ENCODE results near the gene EIPR1. TPM values are rescaled to one million over a fixed set of nuclear protein-coding genes. Genes with fewer than 3 reads are reported as not detected.

EIPR1 gene
- total and polyA plus RNA-seq, 4 donors, result 12.0 to 26.8 (median 23.4) TPM

DNA sequence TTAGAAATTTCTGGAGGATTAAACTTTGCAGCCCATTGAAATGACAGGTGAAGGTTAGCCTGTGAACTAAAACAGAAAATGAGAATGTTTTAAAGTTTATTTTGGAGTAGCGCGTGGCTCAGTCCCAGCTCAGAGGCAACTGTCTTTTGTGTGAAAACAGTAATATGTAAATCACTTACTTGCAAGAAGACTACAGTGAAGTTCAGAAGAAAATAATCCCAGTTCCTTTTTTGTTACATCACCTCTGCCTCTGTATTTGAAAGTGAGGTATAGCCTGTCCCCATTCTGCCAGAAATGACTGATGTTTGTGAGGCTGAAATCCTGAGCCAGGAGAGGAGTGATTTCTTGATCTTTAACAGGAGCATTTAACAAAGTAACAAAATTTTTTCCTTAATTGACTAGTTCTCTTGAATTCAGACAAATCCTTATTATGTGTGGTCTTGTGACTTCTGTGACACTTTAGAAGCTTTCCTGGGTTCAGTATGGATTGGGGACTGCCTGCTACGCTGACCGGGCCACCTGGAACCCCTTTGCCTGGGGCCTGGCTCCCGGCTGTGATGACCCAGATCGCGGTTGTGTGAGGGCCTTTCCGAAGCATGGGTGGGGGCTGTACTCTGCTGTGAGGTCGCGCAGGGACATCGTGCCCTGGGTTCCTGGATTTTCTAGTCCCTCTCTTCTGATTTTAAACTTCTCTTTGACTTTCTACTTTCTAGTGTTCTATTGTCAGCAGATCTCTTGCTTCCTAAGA is 26.1 kb upstream of the EIPR1 start:
- Histone ChIP-seq H3K9ac (ENCODE audit: insufficient read depth in 1 of 2, low read length in 2 of 2) (no peak overlapping the region), H3K4me3 (no peak overlapping the region), H3K36me3 (ENCODE audit: control insufficient read depth in 4 of 4, insufficient read depth in 4 of 4, low read length in 4 of 4) (peaks cover 0 to 19% (median 6%) of the 10 kb centered on the region in 4 donors), H3K27ac (ENCODE audit: low read depth in 1 of 2, low read length in 1 of 2) (no peak overlapping the region), H3K4me1 (ENCODE audit: control insufficient read depth in 5 of 5, insufficient read depth in 5 of 5, low read length in 5 of 5) (peaks cover 0 to 18% (median 5%) of the 10 kb centered on the region in 5 donors), H3K27me3 (ENCODE audit: control insufficient read depth in 3 of 3, insufficient read depth in 3 of 3, low read length in 2 of 3) (no peaks in the 10 kb centered on the region), H3K9me3 (ENCODE audit: control insufficient read depth in 4 of 4, insufficient read depth in 3 of 4, low read length in 3 of 4) (no peaks in the 10 kb centered on the region)
- no peak for ATAC-seq (ENCODE audit: insufficient read depth, low FRiP score)
- TF ChIP-seq, protein P1, sequence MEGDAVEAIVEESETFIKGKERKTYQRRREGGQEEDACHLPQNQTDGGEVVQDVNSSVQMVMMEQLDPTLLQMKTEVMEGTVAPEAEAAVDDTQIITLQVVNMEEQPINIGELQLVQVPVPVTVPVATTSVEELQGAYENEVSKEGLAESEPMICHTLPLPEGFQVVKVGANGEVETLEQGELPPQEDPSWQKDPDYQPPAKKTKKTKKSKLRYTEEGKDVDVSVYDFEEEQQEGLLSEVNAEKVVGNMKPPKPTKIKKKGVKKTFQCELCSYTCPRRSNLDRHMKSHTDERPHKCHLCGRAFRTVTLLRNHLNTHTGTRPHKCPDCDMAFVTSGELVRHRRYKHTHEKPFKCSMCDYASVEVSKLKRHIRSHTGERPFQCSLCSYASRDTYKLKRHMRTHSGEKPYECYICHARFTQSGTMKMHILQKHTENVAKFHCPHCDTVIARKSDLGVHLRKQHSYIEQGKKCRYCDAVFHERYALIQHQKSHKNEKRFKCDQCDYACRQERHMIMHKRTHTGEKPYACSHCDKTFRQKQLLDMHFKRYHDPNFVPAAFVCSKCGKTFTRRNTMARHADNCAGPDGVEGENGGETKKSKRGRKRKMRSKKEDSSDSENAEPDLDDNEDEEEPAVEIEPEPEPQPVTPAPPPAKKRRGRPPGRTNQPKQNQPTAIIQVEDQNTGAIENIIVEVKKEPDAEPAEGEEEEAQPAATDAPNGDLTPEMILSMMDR (IDR thresholded peaks at IDR 0.05; ENCODE audit: control extremely low read depth, extremely low read depth), result no peak
- DNase-seq, result no peak
- 88 to 94% methylated on average over 11 of the region's 11 CpGs for WGBS, 2 donors

DNA sequence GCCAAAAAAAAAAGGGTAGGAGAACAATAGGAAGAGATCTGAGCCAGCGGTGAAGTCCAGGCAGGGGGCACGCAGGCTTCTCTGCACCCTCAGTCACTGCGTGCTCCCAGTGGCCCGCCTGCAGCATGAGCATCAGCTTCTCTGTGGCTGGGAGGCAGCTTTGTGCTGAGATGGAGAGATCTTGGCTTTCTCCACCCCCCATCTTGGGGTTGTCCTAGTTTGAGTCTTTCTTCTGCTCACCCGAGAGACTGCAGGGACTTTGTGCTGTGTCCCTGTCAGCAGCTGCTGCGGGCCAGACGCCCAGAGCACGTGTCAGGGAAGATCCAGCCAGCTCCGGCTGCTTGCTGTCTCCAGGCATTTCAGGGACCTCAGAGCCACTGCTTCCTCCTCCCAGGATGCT is 22.2 kb upstream of the EIPR1 start:
- Histone ChIP-seq H3K9ac (ENCODE audit: insufficient read depth in 1 of 2, low read length in 2 of 2) (no peak overlapping the region), H3K27me3 (ENCODE audit: control insufficient read depth in 3 of 3, insufficient read depth in 3 of 3, low read length in 2 of 3) (no peaks in the 10 kb centered on the region), H3K4me1 (ENCODE audit: control insufficient read depth in 5 of 5, insufficient read depth in 5 of 5, low read length in 5 of 5) (peaks cover 0 to 18% (median 4%) of the 10 kb centered on the region in 5 donors), H3K9me3 (ENCODE audit: control insufficient read depth in 4 of 4, insufficient read depth in 3 of 4, low read length in 3 of 4) (peaks cover 0 to 14% (median 7%) of the 10 kb centered on the region in 4 donors), H3K36me3 (ENCODE audit: control insufficient read depth in 4 of 4, insufficient read depth in 4 of 4, low read length in 4 of 4) (peaks cover 0 to 21% (median 17%) of the 10 kb centered on the region in 4 donors), H3K4me3 (no peak overlapping the region), H3K27ac (ENCODE audit: low read depth in 1 of 2, low read length in 1 of 2) (no peak overlapping the region)
- ATAC-seq (ENCODE audit: insufficient read depth, low FRiP score) (no peak), DNase-seq (peak; percentile 72 to 88 (median 82))
- 66 to 77% methylated on average over 9 of the region's 9 CpGs for WGBS, 2 donors
- TF ChIP-seq, protein P1 (IDR thresholded peaks at IDR 0.05; ENCODE audit: control extremely low read depth, extremely low read depth), result no peak

DNA sequence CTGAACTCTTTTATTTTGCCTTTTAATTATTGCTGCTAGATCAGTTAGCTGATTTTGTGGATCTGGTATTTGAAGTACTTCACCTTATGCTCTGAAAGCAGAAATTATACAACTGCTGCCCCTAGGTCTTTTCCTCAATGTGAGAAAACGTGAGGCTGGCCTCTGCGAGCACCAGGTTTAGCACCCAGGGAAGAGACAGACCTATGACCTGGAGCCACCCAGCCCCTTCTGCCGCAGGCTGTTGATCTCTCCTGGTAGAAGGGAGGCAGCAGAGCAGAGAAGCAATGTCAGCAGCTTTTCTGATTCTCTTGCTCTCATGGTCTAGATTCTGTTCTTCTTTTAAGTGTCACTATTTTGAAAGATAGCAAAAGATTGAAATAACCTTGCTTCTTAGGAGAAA is 21.8 kb upstream of the EIPR1 start:
- Histone ChIP-seq H3K4me3 (no peak overlapping the region), H3K36me3 (ENCODE audit: control insufficient read depth in 4 of 4, insufficient read depth in 4 of 4, low read length in 4 of 4) (peaks cover 0 to 21% (median 17%) of the 10 kb centered on the region in 4 donors), H3K4me1 (ENCODE audit: control insufficient read depth in 5 of 5, insufficient read depth in 5 of 5, low read length in 5 of 5) (peaks cover 0 to 14% (median 4%) of the 10 kb centered on the region in 5 donors), H3K27ac (ENCODE audit: low read depth in 1 of 2, low read length in 1 of 2) (no peak overlapping the region), H3K27me3 (ENCODE audit: control insufficient read depth in 3 of 3, insufficient read depth in 3 of 3, low read length in 2 of 3) (no peaks in the 10 kb centered on the region), H3K9ac (ENCODE audit: insufficient read depth in 1 of 2, low read length in 2 of 2) (no peak overlapping the region), H3K9me3 (ENCODE audit: control insufficient read depth in 4 of 4, insufficient read depth in 3 of 4, low read length in 3 of 4) (peaks cover 0 to 14% (median 7%) of the 10 kb centered on the region in 4 donors)
- ATAC-seq (ENCODE audit: insufficient read depth, low FRiP score) (no peak), DNase-seq (no peak)
- TF ChIP-seq, protein P1 (IDR thresholded peaks at IDR 0.05; ENCODE audit: control extremely low read depth, extremely low read depth), result no peak
- 64 to 83% methylated on average over 3 of the region's 3 CpGs for WGBS, 2 donors
